CD4-positive, alpha-beta T cell treated with Interleukin-12 subunit alpha and Interleukin-12 subunit beta, for 1 hour (primary cell): ENCODE results near the gene VAV3.

Experiments used
- DNase-seq: peaks from one replicate; pipeline ENCODE4 v3.0.0-alpha.2; 2020

Gene VAV3

DNA sequence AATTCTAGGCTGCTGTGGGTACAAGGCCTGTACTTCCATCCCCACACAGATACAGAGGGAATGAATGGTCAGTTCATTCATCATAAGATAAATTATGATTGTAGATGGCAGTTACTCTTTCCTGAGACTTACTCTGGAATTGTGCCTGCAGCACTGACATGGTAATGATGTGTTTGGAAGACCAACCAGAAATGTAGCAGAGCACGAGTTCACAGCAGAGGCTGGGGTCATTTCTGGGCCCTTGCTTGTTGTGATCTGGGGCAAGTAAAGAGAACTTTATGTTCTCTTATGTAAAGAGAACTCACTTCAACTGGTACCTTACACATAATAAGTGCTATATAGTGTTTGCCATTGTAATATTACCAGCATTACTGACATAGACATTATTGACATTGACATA is 412.2 kb downstream of the VAV3 start:
- DNase-seq = no peak

DNA sequence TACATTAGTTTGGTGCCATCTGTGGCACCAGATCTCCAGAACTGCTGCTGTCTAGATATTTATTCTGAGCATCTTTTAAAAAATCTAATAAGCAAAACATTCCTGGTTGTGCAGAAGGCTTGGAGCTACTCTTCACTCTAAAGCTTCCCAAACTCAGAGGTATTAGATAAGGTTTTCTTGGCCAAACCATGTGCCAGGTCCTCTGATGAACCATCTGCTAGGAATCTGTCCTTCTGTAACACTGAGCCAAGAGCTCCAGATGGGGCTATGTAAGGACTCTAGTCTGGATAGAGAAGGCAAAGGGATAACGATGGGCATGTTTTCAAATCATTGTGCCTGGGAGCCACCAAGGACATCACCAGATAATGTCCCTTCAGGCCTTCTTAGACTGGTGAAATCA is 413.5 kb downstream of the VAV3 start:
- DNase-seq = no peak

DNA sequence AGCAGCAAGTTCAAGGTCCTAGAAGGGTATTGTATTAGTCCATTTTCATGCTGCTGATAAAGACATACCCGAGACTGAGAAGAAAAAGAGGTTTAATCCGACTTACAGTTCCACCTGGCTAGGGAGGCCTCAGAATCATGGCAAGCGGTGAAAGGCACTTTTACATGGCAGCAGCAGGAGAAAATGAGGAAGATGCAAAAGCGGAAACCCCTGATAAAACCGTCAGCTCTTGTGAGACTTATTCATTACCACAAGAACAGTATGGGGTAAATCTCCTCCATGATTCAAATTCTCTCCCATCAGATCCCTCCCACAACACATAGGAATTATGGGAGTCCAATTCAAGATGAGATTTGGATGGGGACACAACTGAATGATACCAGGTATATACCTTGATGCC is 414.6 kb downstream of the VAV3 start:
- no peak for DNase-seq

DNA sequence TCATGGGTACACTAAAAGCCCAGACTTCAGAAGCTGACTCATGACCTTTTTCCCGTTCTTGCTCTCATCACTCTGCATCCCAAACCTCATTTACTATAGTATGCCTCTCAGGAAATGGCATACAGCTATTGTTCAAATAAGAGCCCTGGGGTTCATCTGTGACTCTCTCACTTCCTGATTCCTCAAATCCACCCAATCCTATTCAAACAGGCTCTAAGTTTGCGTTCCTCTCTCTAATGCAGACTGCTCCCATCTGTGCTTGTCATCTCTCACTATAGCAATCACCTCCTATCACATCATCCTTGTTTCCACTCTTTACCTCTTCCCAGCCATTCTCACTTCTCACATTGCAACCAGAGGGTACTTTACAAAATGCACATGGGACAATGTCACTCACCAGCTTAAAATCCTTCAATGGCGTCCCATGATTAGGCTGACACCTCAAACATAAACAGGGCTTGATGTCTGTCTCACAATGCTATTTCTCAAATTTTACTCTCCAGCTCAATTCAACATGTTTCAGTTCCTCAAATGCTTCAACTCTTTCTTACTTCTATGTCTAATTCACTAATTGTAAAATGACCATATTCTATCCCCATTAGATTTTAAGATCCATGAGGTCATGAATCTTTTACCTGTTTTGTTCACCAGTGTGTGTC is 415.7 kb downstream of the VAV3 start:
- no peak for DNase-seq

DNA sequence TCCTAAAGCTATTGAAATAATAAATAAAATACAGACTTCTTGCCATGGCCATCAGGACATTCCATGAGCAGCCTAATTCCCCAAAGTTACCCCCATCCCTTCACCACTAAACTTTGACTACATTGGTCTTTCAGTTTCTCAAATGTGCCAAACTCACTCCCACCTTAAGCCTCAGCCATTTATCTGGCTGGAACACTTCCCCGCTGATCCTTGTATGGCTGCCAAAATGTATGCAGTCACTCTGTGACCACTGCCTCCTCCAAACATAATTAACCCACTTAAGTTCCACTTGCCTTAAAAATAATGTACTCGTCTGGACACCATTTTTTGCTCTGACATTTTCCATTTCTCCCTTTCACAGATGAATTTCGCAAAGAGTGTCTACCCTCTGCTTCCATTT is 416.7 kb downstream of the VAV3 start:
- no peak for DNase-seq

DNA sequence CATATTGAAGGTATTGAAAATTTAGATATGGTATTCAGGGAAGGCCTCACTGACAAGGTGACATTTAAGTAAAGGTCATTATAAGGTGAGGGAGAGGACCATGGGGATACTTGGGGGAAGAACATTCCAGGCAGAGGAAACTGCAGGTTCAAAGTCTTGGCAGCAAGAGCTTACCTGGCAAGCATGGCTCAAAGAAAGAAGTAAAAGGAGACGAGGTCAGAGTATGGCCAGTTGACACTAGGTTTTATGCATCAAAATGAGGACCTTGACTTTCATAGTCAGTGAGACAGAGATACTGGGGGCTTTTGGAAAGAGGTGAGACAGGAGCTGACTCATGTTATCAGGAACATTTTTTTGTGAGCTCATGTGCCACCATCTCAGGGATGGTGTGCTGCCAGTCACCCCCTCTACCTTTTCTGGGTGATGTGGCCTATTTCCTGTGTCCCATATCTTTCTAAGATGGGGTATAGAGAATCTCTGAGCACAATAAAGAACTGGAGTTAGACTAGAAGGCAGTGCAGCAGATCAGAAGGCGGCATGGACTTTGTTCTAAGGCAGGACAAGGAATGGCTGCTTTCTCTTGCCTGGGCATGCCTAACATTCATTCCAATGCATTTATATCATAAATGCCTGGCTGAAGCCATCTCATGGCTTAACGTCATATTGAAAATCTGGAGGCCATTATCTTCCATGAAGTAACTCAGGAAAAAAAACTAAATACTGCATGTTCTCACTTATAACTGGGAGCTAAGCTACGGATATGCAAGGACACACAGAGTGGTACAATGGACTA is 417.4 kb downstream of the VAV3 start:
- no peak for DNase-seq

DNA sequence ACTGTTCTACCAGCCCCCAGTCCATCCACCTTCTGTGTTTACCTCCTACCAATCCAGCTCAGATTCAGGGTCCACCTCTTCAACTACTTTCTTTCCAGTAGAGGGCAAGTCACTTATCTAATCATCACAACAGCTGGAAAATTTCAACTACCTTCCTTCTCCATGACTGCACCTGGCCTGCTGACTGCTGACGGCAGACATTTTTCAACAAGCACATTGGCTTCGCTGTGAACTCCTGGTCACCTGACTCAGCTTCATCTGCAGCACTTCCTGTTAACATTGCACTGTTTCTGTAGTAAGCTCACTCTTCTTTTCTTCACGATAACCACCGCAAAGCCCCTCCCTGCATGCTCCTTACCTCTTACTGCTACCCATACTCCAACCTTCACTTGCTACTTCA is 418.4 kb downstream of the VAV3 start:
- no peak for DNase-seq

DNA sequence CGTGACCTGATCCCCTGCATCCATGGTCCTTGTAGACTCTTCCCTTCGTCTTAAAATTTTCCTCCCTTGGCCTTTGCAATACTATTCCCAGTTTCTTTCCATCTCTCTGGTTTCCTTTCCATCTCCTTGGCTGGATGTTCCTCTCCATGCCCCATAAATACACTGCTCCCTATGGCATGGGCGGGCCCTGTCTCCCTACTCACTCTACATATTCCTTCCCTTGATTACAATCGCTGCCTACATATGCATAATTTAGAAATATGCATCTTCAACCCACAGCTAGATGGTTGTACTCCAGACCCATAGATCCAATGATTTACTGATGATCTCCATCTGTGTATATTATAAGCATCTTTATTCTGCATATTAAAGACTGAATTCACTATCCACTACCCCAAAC is 419.1 kb downstream of the VAV3 start:
- DNase-seq = no peak

DNA sequence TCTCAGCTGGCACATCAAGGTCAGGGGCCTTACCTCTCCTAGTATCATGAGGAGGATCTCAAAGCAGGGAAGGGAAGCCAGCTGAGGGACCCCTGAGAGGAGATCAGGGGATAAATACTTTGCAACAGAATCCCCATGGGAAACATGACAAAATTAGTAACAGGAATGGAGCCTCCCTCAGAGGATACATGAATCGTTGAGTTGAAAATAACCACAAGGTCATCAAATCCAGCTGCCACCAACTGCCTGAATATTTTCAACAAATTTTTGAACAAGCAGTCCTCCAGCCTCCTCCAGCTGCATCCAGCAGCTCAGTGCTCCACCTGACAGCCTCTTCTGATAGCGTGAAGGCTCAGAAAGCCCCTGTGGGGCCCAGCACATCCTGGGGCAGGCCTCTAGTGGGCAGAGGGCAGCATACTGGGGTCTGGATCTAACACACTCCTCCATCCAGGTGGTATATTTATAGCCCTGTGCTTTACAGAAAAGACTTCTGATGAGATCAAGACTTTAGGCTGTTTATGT is 419.9 kb downstream of the VAV3 start:
- DNase-seq = no peak

DNA sequence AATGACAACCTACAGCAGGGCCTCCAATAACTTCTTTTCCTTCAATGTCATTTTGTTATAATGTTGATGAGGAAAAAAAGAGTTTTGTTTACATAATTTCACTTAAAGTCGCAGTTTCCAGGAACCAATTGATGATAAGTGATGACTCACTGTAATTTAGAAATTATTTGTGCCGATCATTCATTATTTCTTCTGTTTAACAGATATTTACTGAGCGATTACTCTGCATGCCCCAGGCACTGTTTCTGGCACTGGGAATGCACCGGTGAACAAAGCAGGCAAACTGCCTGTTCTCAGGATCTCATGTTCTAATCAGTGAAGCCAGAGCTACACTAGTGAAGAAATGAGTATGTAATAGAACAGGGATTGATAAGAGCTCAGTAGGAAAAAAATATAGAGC is 420.7 kb downstream of the VAV3 start:
- DNase-seq = no peak

DNA sequence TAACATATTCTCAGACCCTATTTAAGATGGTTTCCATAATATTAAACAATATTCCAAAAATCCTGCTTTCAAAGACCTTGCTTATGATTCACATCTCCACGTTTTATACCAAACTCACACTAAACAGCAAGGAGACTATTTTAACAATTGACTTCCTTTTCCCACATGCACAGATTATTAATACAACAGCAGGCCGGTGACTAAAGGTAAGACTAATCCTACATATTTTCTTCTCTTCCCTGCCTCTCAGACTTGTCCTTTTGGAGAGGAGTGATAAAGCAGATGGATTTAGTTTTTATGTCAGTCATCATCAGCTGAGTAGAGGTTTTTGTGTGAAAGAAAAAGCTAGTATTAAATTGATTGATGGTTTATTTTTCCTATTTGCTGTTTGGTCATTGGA is 423.6 kb downstream of the VAV3 start:
- DNase-seq = no peak

DNA sequence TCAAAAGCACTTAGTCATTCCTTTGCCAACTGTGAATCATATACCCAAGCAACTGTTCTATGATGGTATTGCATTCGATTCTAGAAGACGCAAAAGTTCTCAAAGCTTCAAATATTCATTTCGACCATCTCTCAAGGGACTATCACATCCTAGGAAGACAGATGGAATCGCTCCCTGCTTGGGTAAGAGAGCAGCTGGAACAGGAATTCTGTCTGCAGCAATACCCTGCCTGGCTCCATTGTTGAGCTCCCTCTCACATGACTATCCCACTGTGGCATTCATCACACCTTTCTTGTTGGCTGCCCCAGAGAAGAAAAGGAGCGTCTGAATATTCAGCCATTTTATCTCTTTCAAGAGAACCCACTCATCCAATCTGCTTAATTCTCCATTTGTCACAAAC is 426.5 kb downstream of the VAV3 start:
- no peak for DNase-seq

DNA sequence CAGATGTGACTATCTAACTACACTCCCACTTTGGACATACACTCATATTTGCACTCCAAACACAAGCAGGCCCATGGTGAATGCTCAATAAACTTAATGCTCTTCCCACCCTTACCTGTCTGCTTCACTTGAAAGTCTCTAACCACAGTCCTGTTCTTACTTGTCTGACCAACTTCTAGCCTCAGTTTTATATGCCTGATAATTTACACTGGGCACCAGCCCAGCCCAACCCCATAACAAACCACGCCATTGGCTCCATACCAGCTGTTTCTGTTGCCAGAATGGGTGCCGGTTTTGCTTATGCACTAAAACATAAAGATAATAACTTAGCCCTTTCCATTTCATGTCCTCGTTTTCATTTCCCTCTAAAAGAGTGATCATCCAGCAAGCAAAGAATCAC is 428.7 kb downstream of the VAV3 start:
- no peak for DNase-seq

DNA sequence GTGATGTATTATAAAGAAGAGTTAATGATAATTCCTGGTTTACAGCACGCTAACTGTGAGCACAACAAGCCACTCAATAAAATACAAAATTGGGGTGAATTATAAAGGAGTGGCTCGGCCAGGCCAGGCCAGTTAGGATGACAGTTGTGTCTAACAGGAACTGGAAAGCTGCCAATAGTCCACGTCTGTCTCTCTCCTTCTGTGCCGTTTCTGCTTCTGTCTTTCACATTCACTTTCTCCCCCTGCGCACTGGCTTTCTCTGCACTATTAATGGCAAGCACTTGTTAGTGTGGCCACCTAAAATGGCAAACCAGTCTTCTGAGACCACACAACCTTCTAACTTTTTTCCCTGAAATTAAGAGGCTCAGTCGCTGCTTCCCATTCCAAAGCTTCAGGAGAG is 429.9 kb downstream of the VAV3 start:
- no peak for DNase-seq

DNA sequence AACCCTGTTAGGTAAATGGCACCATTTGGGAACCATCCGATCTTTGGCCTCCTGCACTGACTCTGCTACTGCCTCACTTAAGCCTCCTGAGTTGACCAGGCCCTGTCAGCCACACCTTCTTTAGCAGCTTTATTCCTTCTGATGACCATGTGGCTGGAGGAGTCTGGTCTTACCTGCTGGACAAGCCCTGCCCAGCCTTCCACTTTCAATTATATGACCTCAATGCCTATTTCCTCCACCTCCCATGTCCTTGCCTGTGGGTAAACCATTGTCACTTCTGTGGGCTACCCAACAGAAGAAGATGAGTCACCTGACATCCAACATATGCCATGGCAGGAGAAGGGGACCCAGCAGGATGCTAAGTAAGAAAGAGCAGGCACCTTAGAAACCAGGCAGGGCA is 430.3 kb downstream of the VAV3 start:
- no peak for DNase-seq

DNA sequence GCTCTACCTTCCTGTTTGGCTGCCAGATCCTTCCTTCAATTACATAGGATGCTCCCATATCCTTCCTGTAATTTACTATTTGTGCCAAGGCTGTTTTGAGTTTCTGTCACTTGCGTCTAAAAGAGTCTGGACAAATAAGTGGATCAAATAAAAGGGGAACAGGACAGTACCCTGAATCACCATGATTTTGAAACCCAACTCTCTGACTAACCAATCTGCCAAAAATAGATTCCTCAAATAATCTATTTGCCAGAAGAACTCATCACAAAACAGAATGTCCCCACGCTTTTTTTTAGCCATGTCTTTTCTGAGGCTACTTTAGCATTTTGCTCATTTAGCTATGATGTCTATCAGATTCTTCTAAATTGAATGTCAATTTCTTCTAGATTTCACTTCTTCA is 431.5 kb downstream of the VAV3 start:
- DNase-seq = no peak

DNA sequence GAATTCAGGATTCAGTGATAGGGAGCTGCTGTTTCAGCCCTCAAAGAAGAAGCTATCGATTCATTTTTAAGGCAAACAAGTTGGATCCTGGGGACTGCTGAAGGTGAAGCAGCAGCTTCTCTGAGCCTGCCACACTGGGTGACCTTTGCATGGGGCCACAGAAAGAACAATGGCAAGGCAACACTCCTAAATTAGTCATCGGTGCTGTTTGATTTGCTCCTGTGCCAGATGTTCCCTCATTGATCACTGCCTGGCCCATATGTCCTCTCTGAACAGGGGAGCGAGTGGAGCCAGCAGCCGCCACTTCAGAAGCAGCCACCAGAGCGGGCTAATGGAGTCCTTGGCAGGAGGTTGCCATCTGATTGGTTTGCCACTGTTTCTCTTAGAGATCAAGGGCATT is 432.7 kb downstream of the VAV3 start:
- no peak for DNase-seq

DNA sequence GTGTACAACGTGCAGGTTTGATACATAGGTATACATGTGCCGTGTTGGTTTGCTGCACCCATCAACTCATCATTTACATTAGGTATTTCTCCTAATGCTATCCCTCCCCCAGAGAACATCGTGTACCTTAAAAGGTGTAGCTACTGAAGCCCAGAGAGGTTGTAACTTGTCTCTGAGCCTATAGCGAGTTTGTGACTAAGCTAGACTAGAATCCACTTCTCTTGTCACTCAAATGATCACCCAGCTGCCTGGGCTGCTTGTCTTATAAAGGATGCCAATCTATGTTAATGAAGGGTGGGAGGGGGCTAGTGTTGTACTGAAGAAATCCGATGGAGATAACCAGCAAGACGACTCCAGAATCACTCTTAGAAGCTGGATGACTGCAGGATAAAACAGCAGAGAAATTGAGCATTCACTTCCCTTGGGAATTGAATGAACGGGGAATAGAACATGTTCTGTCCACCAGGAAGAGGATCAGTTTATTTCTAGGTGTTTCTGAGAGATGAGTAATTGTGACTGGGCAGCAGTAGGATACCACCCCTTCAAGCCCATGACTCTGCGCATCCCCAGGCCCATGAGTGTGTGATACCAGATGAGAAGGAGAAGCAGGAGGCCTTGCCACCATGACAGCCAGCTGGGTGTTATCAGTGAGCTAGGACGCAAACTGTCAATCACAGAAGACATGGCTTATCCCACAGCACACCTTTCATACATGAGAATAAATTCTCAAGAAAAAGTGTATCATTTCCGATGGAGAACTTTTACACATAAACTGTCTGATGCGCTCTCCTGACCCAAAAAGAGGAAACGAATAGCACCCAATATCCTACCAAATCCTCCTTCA is 433.7 kb downstream of the VAV3 start:
- no peak for DNase-seq

DNA sequence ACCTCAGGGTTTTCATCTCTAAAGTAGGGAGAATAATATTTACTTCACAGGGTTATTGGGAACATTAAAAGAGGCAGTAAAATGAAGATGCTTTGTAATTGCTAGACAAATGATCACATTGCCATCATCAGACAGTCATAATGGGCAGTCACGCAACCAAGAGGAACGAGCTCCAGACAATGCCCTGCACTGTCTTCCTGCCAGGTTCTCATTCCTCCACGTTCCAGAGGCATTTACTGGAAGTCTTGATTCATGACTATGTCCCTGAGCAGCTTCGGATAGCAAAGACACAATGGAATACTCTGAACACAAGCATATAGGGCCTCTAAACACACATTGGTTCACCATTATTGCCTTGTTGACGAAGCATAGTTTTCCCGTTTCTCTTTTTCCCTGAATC is 434.4 kb downstream of the VAV3 start:
- DNase-seq = no peak

DNA sequence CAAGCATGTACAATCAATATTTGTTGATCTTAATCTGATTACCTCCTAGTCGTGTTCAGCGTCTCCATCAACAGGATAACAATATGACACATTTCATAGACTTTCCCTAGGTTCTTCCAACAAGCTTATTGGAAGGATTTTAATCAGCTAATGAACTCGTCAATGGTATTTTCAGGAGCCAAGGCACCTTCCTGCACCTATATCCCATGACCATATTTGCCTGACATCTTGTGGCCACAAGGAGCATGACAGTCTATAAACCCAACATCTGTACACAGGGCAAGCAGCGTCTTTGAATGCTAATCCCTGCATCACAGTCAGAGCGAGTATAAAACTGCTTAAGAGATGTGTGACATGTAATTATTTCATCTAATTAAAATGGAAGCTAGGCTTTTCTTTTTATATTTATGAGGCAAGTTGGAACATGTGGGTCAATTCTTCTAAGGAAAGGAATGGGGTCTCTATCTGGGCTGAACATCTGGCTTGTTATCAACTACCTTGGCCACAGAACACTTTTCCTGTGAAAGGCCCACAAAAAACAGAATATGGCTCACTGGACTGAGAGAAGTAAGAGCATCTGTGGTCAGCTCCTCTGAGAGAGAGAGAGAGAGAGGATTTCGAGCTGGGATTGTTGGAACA is 435.4 kb downstream of the VAV3 start:
- peak; percentile 1 for DNase-seq

DNA sequence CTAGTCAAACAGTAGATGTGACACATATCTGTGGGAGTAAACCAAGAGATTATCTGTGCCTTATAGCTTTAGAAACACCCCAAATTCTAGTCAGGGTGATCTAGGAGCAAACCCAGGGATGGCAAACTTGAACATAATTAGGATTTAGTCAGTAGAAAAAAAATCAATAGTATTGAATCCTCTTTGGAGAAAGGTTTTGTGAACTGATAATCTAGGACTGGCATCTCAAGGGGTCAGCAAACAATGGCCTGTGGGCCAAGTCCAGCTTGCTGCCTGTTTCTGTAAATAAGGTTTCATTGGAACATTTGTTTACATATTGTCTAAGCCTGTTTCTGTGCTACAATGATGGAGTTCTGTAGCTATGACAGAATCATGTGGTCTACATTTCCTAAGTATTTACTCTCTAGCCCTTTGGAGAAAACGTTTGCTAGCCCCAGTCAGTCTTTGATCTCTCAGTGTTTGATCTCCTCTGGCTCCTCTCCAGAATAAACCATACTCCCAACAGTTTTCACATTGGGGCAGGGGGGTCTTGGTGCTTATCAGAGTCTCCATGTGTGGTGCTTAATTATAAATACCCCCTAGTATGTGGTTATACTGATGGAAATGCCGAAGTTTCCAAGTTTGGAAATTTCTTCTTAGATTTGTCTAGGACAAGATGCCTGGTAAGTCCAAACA is 438.3 kb downstream of the VAV3 start:
- no peak for DNase-seq

DNA sequence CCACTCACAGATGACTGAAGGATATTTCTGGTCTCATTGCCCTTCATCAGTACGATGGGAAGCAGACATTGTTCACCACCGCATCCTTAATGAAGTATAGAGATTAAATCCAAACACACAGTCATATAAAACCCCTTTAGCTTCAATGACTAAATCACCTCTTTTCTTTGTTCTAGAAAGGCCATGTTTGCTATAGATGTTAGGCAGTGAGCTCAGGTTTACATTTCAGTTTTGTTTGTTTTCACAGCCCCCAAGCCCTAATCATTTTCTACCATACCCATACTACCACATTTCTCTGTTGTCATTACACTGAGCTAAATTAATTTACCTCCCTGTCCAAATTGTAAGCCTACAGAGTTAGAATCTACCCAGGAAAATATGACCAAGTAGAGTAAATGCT is 439.0 kb downstream of the VAV3 start:
- DNase-seq = no peak

DNA sequence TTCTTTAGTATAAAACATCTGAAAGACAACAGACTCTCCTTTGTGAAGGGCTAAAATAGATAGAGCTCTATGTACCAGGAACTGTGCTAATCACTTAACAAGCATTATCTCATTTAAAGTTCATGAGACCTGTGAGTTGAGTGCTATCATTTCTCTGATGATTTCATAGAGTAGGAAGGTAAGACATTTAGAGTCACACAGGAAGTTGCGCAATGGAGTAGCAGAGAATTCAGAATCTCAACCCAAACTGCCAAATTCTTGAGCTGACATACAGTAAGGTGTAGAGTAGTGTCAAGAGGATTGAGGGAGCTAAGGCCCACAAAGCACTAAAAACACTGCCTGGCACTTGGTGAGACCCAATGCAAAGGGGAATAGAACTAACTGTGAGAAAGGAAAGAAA is 439.8 kb downstream of the VAV3 start:
- no peak for DNase-seq
